Thoracic aorta (tissue), 2 donors: ENCODE results near the gene RBM11. TPM values are rescaled to one million over a fixed set of nuclear protein-coding genes. Genes with fewer than 3 reads are reported as not detected.

Source experiments
- ATAC-seq: fragments of 150-250 bp; one replicate; pipeline ENCODE4 v1.8.0; 2017; ENCODE audit warnings: low read depth; ENCODE audit not compliant: insufficient number of reproducible peaks, low FRiP score
- DNase-seq: peaks from one replicate; pipeline ENCODE4 v3.0.0-alpha.2; 2020; ENCODE audit warnings: low spot score
- H3K27ac ChIP-seq, 2 donors: fragments of 200-600 bp; sonication (generic); 1 replicate in 1 of 2; 2 replicates in 1 of 2; pipeline ENCODE4 v1.5.1; 2016; ENCODE audit warnings: mild to moderate bottlenecking in 2 of 2, moderate library complexity in 2 of 2
- H3K27me3 ChIP-seq: fragments of 200-600 bp; sonication (generic); replicated peaks from 2 replicates; pipeline ENCODE4 v1.6.0; 2016; ENCODE audit warnings: mild to moderate bottlenecking; ENCODE audit not compliant: insufficient read depth
- H3K36me3 ChIP-seq: fragments of 200-600 bp; sonication (generic); one replicate; pipeline ENCODE4 v1.5.1; 2016
- H3K4me1 ChIP-seq, 2 donors: fragments of 200-600 bp; sonication (generic); 1 replicate in 1 of 2; 2 replicates in 1 of 2; pipeline versions ENCODE4 v1.5.1 to v1.6.0; 2016; ENCODE audit warnings: low read depth in 2 of 2, mild to moderate bottlenecking in 1 of 2; ENCODE audit not compliant: control insufficient read depth in 1 of 2
- H3K4me3 ChIP-seq: fragments of 200-600 bp; sonication (generic); 2 replicates; pipeline ENCODE4 v1.5.1; 2016; ENCODE audit warnings: mild to moderate bottlenecking
- H3K9me3 ChIP-seq: fragments of 200-600 bp; sonication (generic); 2 replicates; pipeline ENCODE4 v1.5.1; 2016
- total RNA-seq, 2 donors: library from RNA; depleted of rRNA; stranded (reverse); fragments of >200 nt; gene quantifications; one replicate each; pipeline versions ENCODE4 v1.1.0 to v1.2.3, GENCODE V29; 2016
- TF ChIP-seq, protein P1 (sequence below): fragments of 200-600 bp; sonication (generic); IDR thresholded peaks from one replicate; pipeline ENCODE4 v1.5.1; 2019; ENCODE audit warnings: antibody characterized with exemption

RBM11 gene
- total RNA-seq, 2 donors from 2014 or later: 0.49 to 1.5 TPM

- H3K27ac ChIP-seq: no peak overlapping the region
- no peak overlapping the region for H3K4me3 ChIP-seq
- no peaks in the 10 kb centered on the region for H3K9me3 ChIP-seq
- TF ChIP-seq, protein P1, sequence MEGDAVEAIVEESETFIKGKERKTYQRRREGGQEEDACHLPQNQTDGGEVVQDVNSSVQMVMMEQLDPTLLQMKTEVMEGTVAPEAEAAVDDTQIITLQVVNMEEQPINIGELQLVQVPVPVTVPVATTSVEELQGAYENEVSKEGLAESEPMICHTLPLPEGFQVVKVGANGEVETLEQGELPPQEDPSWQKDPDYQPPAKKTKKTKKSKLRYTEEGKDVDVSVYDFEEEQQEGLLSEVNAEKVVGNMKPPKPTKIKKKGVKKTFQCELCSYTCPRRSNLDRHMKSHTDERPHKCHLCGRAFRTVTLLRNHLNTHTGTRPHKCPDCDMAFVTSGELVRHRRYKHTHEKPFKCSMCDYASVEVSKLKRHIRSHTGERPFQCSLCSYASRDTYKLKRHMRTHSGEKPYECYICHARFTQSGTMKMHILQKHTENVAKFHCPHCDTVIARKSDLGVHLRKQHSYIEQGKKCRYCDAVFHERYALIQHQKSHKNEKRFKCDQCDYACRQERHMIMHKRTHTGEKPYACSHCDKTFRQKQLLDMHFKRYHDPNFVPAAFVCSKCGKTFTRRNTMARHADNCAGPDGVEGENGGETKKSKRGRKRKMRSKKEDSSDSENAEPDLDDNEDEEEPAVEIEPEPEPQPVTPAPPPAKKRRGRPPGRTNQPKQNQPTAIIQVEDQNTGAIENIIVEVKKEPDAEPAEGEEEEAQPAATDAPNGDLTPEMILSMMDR: no peak
- H3K36me3 ChIP-seq: no peaks in the 10 kb centered on the region
- H3K27me3 ChIP-seq: no peaks in the 10 kb centered on the region
- DNase-seq (no peak), ATAC-seq (no peak)
- no peaks in the 10 kb centered on the region for H3K4me1 ChIP-seq
Measured at GRCh38 chr21:14265023-14265422, 49.1 kb downstream of the RBM11 start.

- no peak overlapping the region for H3K4me3 ChIP-seq
- DNase-seq: no peak
- H3K36me3 ChIP-seq: no peaks in the 10 kb centered on the region
- H3K27ac ChIP-seq: no peak overlapping the region
- no peaks in the 10 kb centered on the region for H3K4me1 ChIP-seq
- TF ChIP-seq, protein P1: no peak
- no peak for ATAC-seq
- H3K9me3 ChIP-seq: no peaks in the 10 kb centered on the region
- no peaks in the 10 kb centered on the region for H3K27me3 ChIP-seq
Measured at GRCh38 chr21:14267076-14267475, 51.1 kb downstream of the RBM11 start.

- Histone ChIP-seq H3K4me3 (no peak overlapping the region), H3K27ac (no peak overlapping the region), H3K27me3 (no peaks in the 10 kb centered on the region), H3K36me3 (no peaks in the 10 kb centered on the region), H3K9me3 (no peaks in the 10 kb centered on the region), H3K4me1 (no peaks in the 10 kb centered on the region)
- ATAC-seq (no peak), DNase-seq (no peak)
- TF ChIP-seq, protein P1: no peak
Measured at GRCh38 chr21:14270631-14271030, 54.7 kb downstream of the RBM11 start.

- ATAC-seq (no peak), DNase-seq (no peak)
- no peaks in the 10 kb centered on the region for H3K4me1 ChIP-seq
- no peaks in the 10 kb centered on the region for H3K27me3 ChIP-seq
- no peak overlapping the region for H3K27ac ChIP-seq
- no peaks in the 10 kb centered on the region for H3K9me3 ChIP-seq
- TF ChIP-seq, protein P1: no peak
- no peaks in the 10 kb centered on the region for H3K36me3 ChIP-seq
- H3K4me3 ChIP-seq: no peak overlapping the region
Measured at GRCh38 chr21:14271053-14271452, 55.1 kb downstream of the RBM11 start.

GRCh38 chr21:14271641-14272040, 55.7 kb downstream of the RBM11 start:
- H3K4me3 ChIP-seq: no peak overlapping the region
- H3K27me3 ChIP-seq: no peaks in the 10 kb centered on the region
- TF ChIP-seq, protein P1: no peak
- no peaks in the 10 kb centered on the region for H3K36me3 ChIP-seq
- H3K9me3 ChIP-seq: no peaks in the 10 kb centered on the region
- H3K27ac ChIP-seq: no peak overlapping the region
- no peaks in the 10 kb centered on the region for H3K4me1 ChIP-seq
- ATAC-seq: no peak
- DNase-seq: no peak
